Measurements from ENCODE around the gene CDK19. TPM values are rescaled to one million over a fixed set of nuclear protein-coding genes. Genes with fewer than 3 reads are reported as not detected.

The CDK19 gene
- total and polyA plus RNA-seq, 10 of the 15 experiments (the other 5 are each of a cell fraction or from before 2014, with no cell fraction given) = 4.6 to 21.4 (median 12.4) TPM

GRCh38 chr6:110561696-110562095 lies 253.6 kb downstream of the CDK19 start:
- Histone ChIP-seq H3K9ac (ENCODE audit: control insufficient read depth, insufficient read depth, low read length) (no peak overlapping the region), H3K36me3 (ENCODE audit: control insufficient read depth in 2 of 2, insufficient read depth in 2 of 2, low read length in 1 of 2) (no peaks in the 10 kb centered on the region), H3K4me2 (ENCODE audit: control insufficient read depth, insufficient read depth) (no peak overlapping the region), H3K4me1 (ENCODE audit: control insufficient read depth, insufficient read depth, low read length) (no peaks in the 10 kb centered on the region), H3K27me3 (replicated peaks in 1 of 2; ENCODE audit: control insufficient read depth in 2 of 2, insufficient read depth in 2 of 2, low read length in 1 of 2) (no peaks in the 10 kb centered on the region; a peak in 1 of 4 replicates), H3K4me3 (no peak overlapping the region), H2AFZ (ENCODE audit: control insufficient read depth, low read depth, low read length) (no peak overlapping the region), H3K27ac (ENCODE audit: control insufficient read depth, insufficient read depth) (no peak overlapping the region), H3K79me2 (ENCODE audit: control insufficient read depth, insufficient read depth, low read length) (no peaks in the 10 kb centered on the region), H4K20me1 (ENCODE audit: control insufficient read depth, insufficient read depth) (no peaks in the 10 kb centered on the region), H3K9me3 (replicated peaks; ENCODE audit: control insufficient read depth, insufficient read depth, low read length) (no peaks in the 10 kb centered on the region)
- FAIRE-seq (no peak), ATAC-seq (no peak), DNase-seq (ENCODE audit: low read depth, low spot score) (no peak)
- ChIA-PET CTCF (no interaction called here), RAD21 (ENCODE audit: unreplicated experiment) (no interaction called here), SMC1A (ENCODE audit: uncharacterized antibody, unreplicated experiment) (no interaction called here), POLR2A (no interaction called here)
- no peak for TF ChIP-seq BCLAF1 (IDR thresholded peaks at IDR 0.05)
- TF ChIP-seq RFX5 (IDR thresholded peaks at IDR 0.05; ENCODE audit: low read depth, low read length) = no peak
- TF ChIP-seq KAT2A (conservative IDR thresholded peaks at IDR 0.05; ENCODE audit: control insufficient read depth, low read depth, low read length) = no peak
- no peak for TF ChIP-seq IKZF1 (conservative IDR thresholded peaks at IDR 0.05)
- no peak for TF ChIP-seq ZBTB4 (CRISPR knock-in tag; IDR thresholded peaks at IDR 0.05)
- no peak for TF ChIP-seq EP300 (IDR thresholded peaks at IDR 0.05; ENCODE audit: borderline replicate concordance in 1 of 2, control insufficient read depth in 1 of 2, low read depth in 2 of 2, low read length in 2 of 2)
- intact Hi-C loops (cut with micrococcal nuclease; ENCODE audit: unreplicated experiment) = no loop called here
- no TSS peak for BruUV-seq (replicated peaks)
- in situ Hi-C loops (cut with MboI) = no loop called here

Measured in GM12878 (cell line).